Skeletal muscle tissue (tissue), 4 donors: ENCODE results near the gene FARS2. TPM values are rescaled to one million over a fixed set of nuclear protein-coding genes. Genes with fewer than 3 reads are reported as not detected.
A peak's percentile ranks its signal among the peaks of the same experiment; 100 is the strongest.

ENCODE experiments used
- H3K27ac ChIP-seq: one replicate; pipeline ENCODE4 v1.7.0; 2013; ENCODE audit warnings: mild to moderate bottlenecking, low read depth, low read length, inconsistent platforms
- H3K27me3 ChIP-seq, 3 donors: one replicate each; pipeline ENCODE4 v1.7.0; 2013; ENCODE audit warnings: low read length in 3 of 3; ENCODE audit not compliant: control insufficient read depth in 3 of 3, insufficient read depth in 3 of 3
- H3K36me3 ChIP-seq, 3 donors: one replicate each; pipeline ENCODE4 v1.7.0; 2013; ENCODE audit warnings: low read length in 3 of 3; ENCODE audit not compliant: control insufficient read depth in 3 of 3, insufficient read depth in 3 of 3
- H3K4me1 ChIP-seq, 3 donors: one replicate each; pipeline ENCODE4 v1.7.0; 2013; ENCODE audit warnings: low read length in 3 of 3, mild to moderate bottlenecking in 3 of 3; ENCODE audit not compliant: control insufficient read depth in 3 of 3, insufficient read depth in 3 of 3
- H3K4me3 ChIP-seq, 3 donors: one replicate each; pipeline ENCODE4 v1.7.0; 2013; ENCODE audit warnings: low read length in 3 of 3
- H3K9ac ChIP-seq, 3 donors: one replicate each; pipeline ENCODE4 v1.7.0; 2013; ENCODE audit warnings: low read length in 3 of 3, mild to moderate bottlenecking in 3 of 3, moderate library complexity in 2 of 3, low read depth in 1 of 3
- H3K9me3 ChIP-seq, 3 donors: one replicate each; pipeline ENCODE4 v1.7.0; 2013; ENCODE audit warnings: low read length in 3 of 3; ENCODE audit not compliant: control insufficient read depth in 3 of 3
- total RNA-seq: library from RNA; depleted of rRNA; stranded (reverse); fragments of >200 nt; gene quantifications from one replicate; pipeline ENCODE4 v1.2.3, GENCODE V29; 2014
- donor health status: Osteomylitis.

Gene FARS2
- total RNA-seq, 1 donor from 2014 or later, result 27.7 TPM

GRCh38 chr6:5762561-5762968 lies 501.3 kb downstream of the FARS2 start:
- no peaks in the 10 kb centered on the region for H3K36me3 ChIP-seq
- H3K9ac ChIP-seq, result peak overlapping the region in 1 of 3 donors; percentile 12
- H3K4me3 ChIP-seq, result no peak overlapping the region
- H3K27me3 ChIP-seq, result no peaks in the 10 kb centered on the region
- H3K27ac ChIP-seq, result no peak overlapping the region
- H3K9me3 ChIP-seq, result no peaks in the 10 kb centered on the region
- peaks cover 24 to 40% (median 25%) of the 10 kb centered on the region in 3 donors for H3K4me1 ChIP-seq

- Histone ChIP-seq H3K27me3 (no peaks in the 10 kb centered on the region), H3K27ac (peak overlapping the region; percentile 95), H3K9me3 (no peaks in the 10 kb centered on the region), H3K4me3 (no peak overlapping the region), H3K9ac (no peak overlapping the region), H3K36me3 (no peaks in the 10 kb centered on the region), H3K4me1 (peaks cover 24 to 40% (median 25%) of the 10 kb centered on the region in 3 donors)
Observed at GRCh38 chr6:5763407-5763806, 502.1 kb downstream of the FARS2 start.

GRCh38 chr6:5763871-5764270 lies 502.6 kb downstream of the FARS2 start:
- peak overlapping the region; percentile 77 to 78 (median 78) for H3K9ac ChIP-seq
- peak overlapping the region; percentile 58 to 61 (median 59) for H3K4me3 ChIP-seq
- no peaks in the 10 kb centered on the region for H3K9me3 ChIP-seq
- no peaks in the 10 kb centered on the region for H3K36me3 ChIP-seq
- H3K4me1 ChIP-seq, result peaks cover 24 to 40% (median 25%) of the 10 kb centered on the region in 3 donors
- no peaks in the 10 kb centered on the region for H3K27me3 ChIP-seq
- H3K27ac ChIP-seq, result peak overlapping the region; percentile 95

- H3K9me3 ChIP-seq, result no peaks in the 10 kb centered on the region
- no peaks in the 10 kb centered on the region for H3K36me3 ChIP-seq
- peak overlapping the region; percentile 95 for H3K27ac ChIP-seq
- H3K27me3 ChIP-seq, result no peaks in the 10 kb centered on the region
- peak overlapping the region; percentile 77 to 78 (median 78) for H3K9ac ChIP-seq
- H3K4me1 ChIP-seq, result peaks cover 24 to 40% (median 25%) of the 10 kb centered on the region in 3 donors
- peak overlapping the region; percentile 58 to 61 (median 59) for H3K4me3 ChIP-seq
Observed at GRCh38 chr6:5764401-5764955, 503.2 kb downstream of the FARS2 start.

- Histone ChIP-seq H3K27me3 (no peaks in the 10 kb centered on the region), H3K9ac (peak overlapping the region; percentile 46 to 78 (median 48)), H3K36me3 (no peaks in the 10 kb centered on the region), H3K9me3 (no peaks in the 10 kb centered on the region), H3K27ac (peak overlapping the region; percentile 95), H3K4me1 (peaks cover 24 to 40% (median 25%) of the 10 kb centered on the region in 3 donors), H3K4me3 (peak overlapping the region; percentile 6 to 58 (median 56))
Observed at GRCh38 chr6:5765141-5765760, 503.9 kb downstream of the FARS2 start.

- no peak overlapping the region for H3K4me3 ChIP-seq
- H3K27ac ChIP-seq, result peak overlapping the region; percentile 95
- no peak overlapping the region for H3K9ac ChIP-seq
- H3K9me3 ChIP-seq, result no peaks in the 10 kb centered on the region
- H3K36me3 ChIP-seq, result no peaks in the 10 kb centered on the region
- peaks cover 24 to 37% (median 25%) of the 10 kb centered on the region in 3 donors for H3K4me1 ChIP-seq
- H3K27me3 ChIP-seq, result no peaks in the 10 kb centered on the region
Observed at GRCh38 chr6:5766260-5766659, 504.9 kb downstream of the FARS2 start.

GRCh38 chr6:5767471-5767870 lies 506.2 kb downstream of the FARS2 start:
- no peak overlapping the region for H3K9ac ChIP-seq
- no peak overlapping the region for H3K27ac ChIP-seq
- H3K9me3 ChIP-seq, result no peaks in the 10 kb centered on the region
- no peak overlapping the region for H3K4me3 ChIP-seq
- no peaks in the 10 kb centered on the region for H3K27me3 ChIP-seq
- H3K36me3 ChIP-seq, result no peaks in the 10 kb centered on the region
- H3K4me1 ChIP-seq, result peaks cover 22 to 29% (median 28%) of the 10 kb centered on the region in 3 donors

GRCh38 chr6:5771211-5771610 lies 509.9 kb downstream of the FARS2 start:
- Histone ChIP-seq H3K9me3 (no peaks in the 10 kb centered on the region), H3K4me1 (peaks cover 0 to 5% (median 0%) of the 10 kb centered on the region in 3 donors), H3K9ac (no peak overlapping the region)

GRCh38 chr6:5771759-5772390 lies 510.6 kb downstream of the FARS2 start:
- H3K36me3 ChIP-seq, result no peaks in the 10 kb centered on the region
- no peak overlapping the region for H3K4me3 ChIP-seq
- no peaks in the 10 kb centered on the region for H3K9me3 ChIP-seq
- H3K4me1 ChIP-seq, result peaks cover 0 to 5% (median 0%) of the 10 kb centered on the region in 3 donors
- H3K27ac ChIP-seq, result no peak overlapping the region
- H3K9ac ChIP-seq, result no peak overlapping the region
- H3K27me3 ChIP-seq, result no peaks in the 10 kb centered on the region

More at GRCh38 chr6:5771211-5771610, 509.9 kb downstream of the FARS2 start:
- Histone ChIP-seq H3K27me3 (no peaks in the 10 kb centered on the region), H3K36me3 (no peaks in the 10 kb centered on the region), H3K4me3 (no peak overlapping the region), H3K27ac (no peak overlapping the region)
